GM12801 (cell line): ENCODE data around the gene MAPK6.

Experiments
- TF ChIP-seq, protein P1 (sequence below): IDR thresholded peaks from one replicate; pipeline ENCODE4 v1.5.1; 2011; ENCODE audit warnings: control low read depth; ENCODE audit not compliant: insufficient read length; ENCODE audit errors: extremely low read depth

MAPK6 gene

GRCh38 chr15:52111517-52112202 is 92.6 kb downstream of the MAPK6 start:
- TF ChIP-seq, protein P1, sequence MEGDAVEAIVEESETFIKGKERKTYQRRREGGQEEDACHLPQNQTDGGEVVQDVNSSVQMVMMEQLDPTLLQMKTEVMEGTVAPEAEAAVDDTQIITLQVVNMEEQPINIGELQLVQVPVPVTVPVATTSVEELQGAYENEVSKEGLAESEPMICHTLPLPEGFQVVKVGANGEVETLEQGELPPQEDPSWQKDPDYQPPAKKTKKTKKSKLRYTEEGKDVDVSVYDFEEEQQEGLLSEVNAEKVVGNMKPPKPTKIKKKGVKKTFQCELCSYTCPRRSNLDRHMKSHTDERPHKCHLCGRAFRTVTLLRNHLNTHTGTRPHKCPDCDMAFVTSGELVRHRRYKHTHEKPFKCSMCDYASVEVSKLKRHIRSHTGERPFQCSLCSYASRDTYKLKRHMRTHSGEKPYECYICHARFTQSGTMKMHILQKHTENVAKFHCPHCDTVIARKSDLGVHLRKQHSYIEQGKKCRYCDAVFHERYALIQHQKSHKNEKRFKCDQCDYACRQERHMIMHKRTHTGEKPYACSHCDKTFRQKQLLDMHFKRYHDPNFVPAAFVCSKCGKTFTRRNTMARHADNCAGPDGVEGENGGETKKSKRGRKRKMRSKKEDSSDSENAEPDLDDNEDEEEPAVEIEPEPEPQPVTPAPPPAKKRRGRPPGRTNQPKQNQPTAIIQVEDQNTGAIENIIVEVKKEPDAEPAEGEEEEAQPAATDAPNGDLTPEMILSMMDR, result no peak

GRCh38 chr15:52112203-52112750 is 93.3 kb downstream of the MAPK6 start:
- TF ChIP-seq, protein P1, result no peak

DNA sequence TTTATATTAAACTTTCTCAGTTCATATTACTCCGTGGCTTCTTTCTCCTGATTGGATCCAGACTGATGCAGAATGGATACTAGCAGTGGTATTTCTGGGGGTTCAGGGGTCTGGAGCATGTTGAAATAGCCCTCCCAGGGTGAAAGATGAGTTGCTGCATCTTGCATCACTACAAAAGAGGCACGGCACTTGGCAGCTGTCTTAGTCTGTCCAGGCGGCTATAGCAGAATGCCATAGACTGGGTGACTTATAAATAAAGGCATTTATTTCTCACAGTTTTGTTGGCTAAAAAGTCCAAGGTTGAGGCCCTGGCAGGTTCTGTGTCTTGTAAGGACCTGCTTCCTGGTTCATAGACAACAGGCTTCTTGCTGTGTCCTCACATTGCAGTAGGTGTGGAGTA is 94.2 kb downstream of the MAPK6 start:
- TF ChIP-seq, protein P1, result no peak

- TF ChIP-seq, protein P1, result no peak
These were observed 94.7 kb downstream of the MAPK6 start for GRCh38 chr15:52113708-52114107.

DNA sequence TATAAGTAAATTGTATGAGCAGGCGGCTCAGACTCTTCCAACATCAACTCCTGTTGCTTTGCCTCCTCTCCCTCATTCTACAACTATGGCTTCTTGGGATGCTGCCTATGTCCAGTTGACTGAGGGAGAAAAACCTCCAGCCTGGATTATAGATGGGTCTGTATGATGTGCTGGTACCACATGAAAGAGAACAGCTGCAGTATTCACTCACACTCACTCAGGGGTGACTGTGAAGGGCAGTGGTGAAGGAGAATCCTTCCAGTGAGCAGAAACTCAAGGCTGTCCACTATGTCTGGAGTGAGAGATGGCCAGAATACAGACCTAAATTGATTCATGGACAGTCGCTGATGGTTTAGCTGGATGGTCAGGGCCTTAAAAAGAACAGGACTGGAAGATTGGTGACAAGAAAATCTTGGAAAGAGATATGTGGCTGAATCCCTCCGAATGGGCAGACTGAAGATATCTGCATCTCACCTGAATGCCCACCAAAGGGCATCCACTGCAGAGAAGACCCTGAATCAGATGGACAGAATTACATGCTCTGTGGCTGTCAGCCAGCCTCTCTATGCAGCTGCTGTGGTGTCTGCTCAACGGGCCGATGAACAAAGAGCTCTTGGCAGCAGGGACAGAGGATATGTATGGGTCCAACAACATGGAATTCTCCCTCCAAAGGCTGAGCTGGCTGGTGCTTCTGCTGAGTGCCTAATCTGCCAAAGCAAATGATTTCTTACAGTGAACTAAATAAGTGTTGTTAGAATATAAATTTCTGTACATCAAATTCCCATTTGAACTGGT is 95.4 kb downstream of the MAPK6 start:
- TF ChIP-seq, protein P1, result no peak

DNA sequence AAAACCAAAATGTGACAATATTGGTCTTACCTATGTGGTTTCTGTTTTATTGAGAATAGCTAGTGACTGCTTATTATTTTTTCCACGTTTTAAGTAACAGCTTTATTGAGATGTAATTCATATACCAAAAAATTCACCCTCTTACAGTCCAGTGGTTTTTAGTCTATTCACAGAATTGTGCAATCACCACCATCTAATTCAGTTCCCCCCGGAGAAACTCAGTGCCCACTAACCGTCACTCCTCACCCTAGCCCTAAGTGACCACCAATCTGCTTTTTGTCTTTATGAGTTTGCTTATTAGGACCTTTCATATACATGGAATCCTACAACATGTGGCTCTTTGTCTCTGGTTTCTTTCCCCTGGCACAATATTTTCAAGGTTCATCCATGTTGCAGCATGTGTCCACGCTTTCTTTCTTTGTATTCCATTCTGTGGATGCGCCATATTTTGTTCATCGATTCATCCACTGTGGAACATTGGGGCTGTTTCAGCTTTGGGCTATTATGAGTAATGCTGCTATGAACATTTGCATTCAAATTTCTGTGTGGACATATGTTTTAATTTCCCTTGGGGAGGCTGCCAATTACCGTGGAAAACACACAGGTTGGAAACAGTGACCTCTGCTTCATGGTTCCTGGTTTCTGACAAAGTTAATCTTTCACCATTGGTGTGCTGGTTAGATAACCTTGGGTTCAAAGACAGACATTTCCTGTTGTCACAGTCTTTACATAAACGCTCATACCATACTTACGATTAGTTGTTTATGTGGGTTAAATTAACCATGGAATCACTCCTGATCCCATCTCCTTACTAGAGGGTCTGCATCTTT is 96.8 kb downstream of the MAPK6 start:
- TF ChIP-seq, protein P1, result no peak
